GM23248 (cell line): Measurements from ENCODE around the gene TAGLN2.

Experiments
- EZH2 ChIP-seq: fragments of 200-600 bp; sonication (generic); IDR thresholded peaks from 2 replicates; pipeline ENCODE4 v1.6.1; 2018; ENCODE audit warnings: antibody characterized with exemption, mild to moderate bottlenecking; ENCODE audit not compliant: insufficient read depth, poor library complexity, severe bottlenecking
- EZH2phosphoT487 ChIP-seq: fragments of 200-600 bp; sonication (generic); IDR thresholded peaks from 2 replicates; pipeline ENCODE4 v1.6.1; 2018; ENCODE audit warnings: antibody characterized with exemption, moderate library complexity, mild to moderate bottlenecking, low read depth; ENCODE audit not compliant: insufficient read depth

DNA sequence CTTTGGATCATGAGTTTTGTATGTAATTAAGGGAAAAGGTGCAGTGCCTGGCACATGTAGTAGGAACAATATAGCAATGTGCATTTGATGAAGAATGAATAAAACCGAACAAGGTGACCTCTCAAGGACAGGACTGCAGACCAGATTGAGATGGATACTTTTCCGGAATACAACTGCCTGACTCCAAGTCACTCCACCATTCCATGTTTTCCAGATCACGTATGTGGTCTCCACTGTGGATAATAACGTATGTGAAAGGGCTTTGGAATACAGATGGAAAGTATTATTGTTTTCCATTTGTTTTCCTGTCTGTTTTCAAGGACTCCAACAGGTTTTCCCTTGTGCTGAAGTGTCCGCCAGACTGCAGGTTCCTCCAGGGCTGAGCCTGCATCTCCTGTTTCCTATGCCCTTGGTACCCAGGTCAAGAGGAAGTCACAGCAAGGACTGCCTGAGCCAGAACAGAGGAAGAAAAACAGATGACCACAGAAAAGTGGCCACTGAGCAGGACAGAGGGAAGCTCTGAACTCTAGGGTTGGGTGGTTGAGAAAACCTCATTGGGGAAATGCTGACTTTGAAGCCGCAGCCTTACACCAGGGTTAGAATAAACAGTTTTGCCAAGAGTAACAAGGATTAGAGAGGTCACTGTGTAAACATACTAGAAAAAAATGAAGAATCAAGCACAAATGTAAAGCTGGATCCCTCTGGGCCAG lies 29.3 kb downstream of the TAGLN2 start:
- no peak for TF ChIP-seq EZH2
- TF ChIP-seq EZH2phosphoT487 = no peak
